Endothelial cell of umbilical vein (primary cell): ENCODE results near the gene C12orf60. TPM values are rescaled to one million over a fixed set of nuclear protein-coding genes. Genes with fewer than 3 reads are reported as not detected.
"Not testable (repeated sequence)": the region's sequence is repeated elsewhere in the genome, so short reads cannot be mapped to it uniquely, and the experiment has no call there.

Experiments
- BruUV-seq: library from RNA; stranded (reverse); fragments of 400-500 nt; replicated peaks from 2 replicates; lab custom pipeline; 2021; lab: Mats Ljungman, UMichigan
- CTCF ChIA-PET: fragments of 300-600, 350-600 bp; sonication (Branson Sonifier 250); formaldehyde crosslinking; loops from one replicate; lab custom pipeline; 2021; ENCODE audit warnings: antibody characterized with exemption, inconsistent platforms; lab: Charles Lee
- POLR2A ChIA-PET: fragments of 300-600, 350-600 bp; sonication (Branson Sonifier 250); formaldehyde crosslinking; loops from one replicate; lab custom pipeline; 2021; ENCODE audit warnings: antibody characterized with exemption, inconsistent platforms; lab: Charles Lee
- DNase-seq: peaks from one replicate; pipeline ENCODE4 v3.0.0-alpha.2; 2011; ENCODE audit warnings: low read depth, low spot score
- FAIRE-seq: peaks from 2 replicates; lab custom pipeline; 2011; peaks lifted over from hg19 to GRCh38; lab: Jason Lieb, UNC
- H2AFZ ChIP-seq: 2 replicates; pipeline ENCODE4 v1.6.0; 2012; ENCODE audit warnings: low read depth, low read length, control low read depth, inconsistent platforms
- H3K27ac ChIP-seq: 2 replicates; pipeline ENCODE4 v1.5.1; 2011; ENCODE audit warnings: low read depth, mild to moderate bottlenecking, control low read depth, low read length, moderate library complexity; ENCODE audit not compliant: insufficient read depth
- H3K27me3 ChIP-seq, 2 experiments: 2 replicates each; pipeline versions ENCODE4 v1.6.0 to v1.6.1; 2011; ENCODE audit warnings: low read length in 2 of 2, mixed read lengths in 1 of 2; ENCODE audit not compliant: control insufficient read depth in 2 of 2, insufficient read depth in 2 of 2
- H3K36me3 ChIP-seq, 2 experiments: 2 replicates in 1 of 2; 3 replicates in 1 of 2; pipeline ENCODE4 v1.5.1; 2011; ENCODE audit warnings: low read length in 2 of 2, mild to moderate bottlenecking in 1 of 2, moderate library complexity in 1 of 2; ENCODE audit not compliant: control insufficient read depth in 2 of 2, insufficient read depth in 2 of 2; ENCODE audit errors: extremely low read depth in 1 of 2
- H3K4me1 ChIP-seq: 3 replicates; pipeline ENCODE4 v1.5.1; 2011; ENCODE audit warnings: mild to moderate bottlenecking, low read length; ENCODE audit not compliant: control insufficient read depth, insufficient read depth; ENCODE audit errors: extremely low read depth
- H3K4me2 ChIP-seq: 2 replicates; pipeline ENCODE4 v1.6.1; 2011; ENCODE audit warnings: low read length, control low read depth, mixed read lengths; ENCODE audit not compliant: insufficient read depth
- H3K4me3 ChIP-seq, 3 experiments: fragments of 200-600 bp in 1 of 3; sonication (generic), shearing (Covaris generic) in 1 of 3; replicated peaks in 1 of 3; 2 replicates each; pipeline ENCODE4 v1.5.1; 2011 to 2016; ENCODE audit warnings: control low read depth in 3 of 3, low read length in 3 of 3, mild to moderate bottlenecking in 2 of 3, inconsistent platforms in 1 of 3, low read depth in 1 of 3, moderate library complexity in 1 of 3; ENCODE audit not compliant: insufficient read depth in 1 of 3
- H3K79me2 ChIP-seq: 2 replicates; pipeline ENCODE4 v1.6.0; 2012; ENCODE audit warnings: low read length, inconsistent platforms; ENCODE audit not compliant: control insufficient read depth, insufficient read depth
- H3K9ac ChIP-seq: replicated peaks from 2 replicates; pipeline ENCODE3; 2011; ENCODE audit warnings: low read length, control low read depth; ENCODE audit not compliant: insufficient read depth; ENCODE audit errors: extremely low read depth
- H3K9me1 ChIP-seq: replicated peaks from 3 replicates; pipeline ENCODE4 v1.6.0; 2011; ENCODE audit warnings: mild to moderate bottlenecking, low read length; ENCODE audit not compliant: control insufficient read depth, insufficient read depth; ENCODE audit errors: extremely low read depth
- H3K9me3 ChIP-seq: replicated peaks from 2 replicates; pipeline ENCODE4 v1.5.1; 2012; ENCODE audit warnings: low read length, inconsistent platforms; ENCODE audit not compliant: control insufficient read depth, insufficient read depth
- H4K20me1 ChIP-seq: replicated peaks from 2 replicates; pipeline ENCODE3; 2011; ENCODE audit warnings: mild to moderate bottlenecking, low read length; ENCODE audit not compliant: control insufficient read depth, insufficient read depth; ENCODE audit errors: extremely low read depth
- CTCF ChIP-seq, 2 donors: IDR thresholded peaks; 1 replicate in 1 of 2; 2 replicates in 1 of 2; pipeline ENCODE4 v1.5.1; 2011; ENCODE audit warnings: low read length in 2 of 2, mild to moderate bottlenecking in 2 of 2, moderate library complexity in 2 of 2, control low read depth in 1 of 2, inconsistent platforms in 1 of 2, low read depth in 1 of 2; ENCODE audit not compliant: insufficient read depth in 1 of 2; ENCODE audit errors: extremely low read depth in 1 of 2
- JUN ChIP-seq: IDR thresholded peaks from 2 replicates; pipeline ENCODE4 v1.6.1; 2011; ENCODE audit warnings: borderline replicate concordance, low read depth; ENCODE audit not compliant: insufficient read length, insufficient read depth
- dilution Hi-C: fragments of 300-500 bp; cut with MboI; formaldehyde crosslinking; loops from one replicate; pipeline ENCODE4 v1.15.0; 2019; ENCODE audit warnings: low sequenced_read_pairs; ENCODE audit not compliant: extremely low pct_ligation_motif_present
- intact Hi-C: fragments of 100-400 bp; cut with micrococcal nuclease; formaldehyde crosslinking; loops from one replicate; pipeline ENCODE4 v1.10.0; 2022
- polyA plus RNA-seq, 4 experiments: library from polyadenylated mRNA; depleted of rRNA in 3 of 4; stranded (reverse) in 3 of 4; unstranded in 1 of 4; fragments of >200 nt; gene quantifications; 2 replicates each; pipeline versions ENCODE4 v1.2.1 to v1.2.3, GENCODE V29; 2011 to 2012; ENCODE audit warnings: missing spikeins in 1 of 4
- total RNA-seq: library from RNA; stranded (reverse); gene quantifications from 2 replicates; pipeline ENCODE4 v1.2.3, GENCODE V29; 2021

The C12orf60 gene
- total and polyA plus RNA-seq, 2 donors (not counting 3 experiments of a cell fraction or from before 2014, with no cell fraction given), result 0.52 to 1.3 TPM

- Histone ChIP-seq H4K20me1 (no peaks in the 10 kb centered on the region), H3K27me3 (peaks cover 0 to 2% of the 10 kb centered on the region in 2 experiments), H3K36me3 (no peaks in the 10 kb centered on the region), H3K27ac (no peak overlapping the region), H3K9me1 (no peaks in the 10 kb centered on the region), H3K4me2 (no peak overlapping the region), H3K79me2 (no peaks in the 10 kb centered on the region), H2AFZ (no peak overlapping the region), H3K4me3 (no peak overlapping the region), H3K9me3 (no peaks in the 10 kb centered on the region), H3K9ac (no peak overlapping the region), H3K4me1 (no peaks in the 10 kb centered on the region)
- intact Hi-C loops (loop anchor here (10.0 kb wide), 1 partner anchor 508 kb away; no protein-coding TSS in a partner anchor), dilution Hi-C loops (no loop called here)
- ChIA-PET CTCF (interaction anchor here (0.6 to 1.5 kb wide), 16 partner anchors 13 to 471 kb away, joined by 3 to 15 read pairs (median 4); partner anchors contain the start of gene RERG), POLR2A (interaction anchor here (0.5 kb wide), 1 partner anchor 11 kb away, joined by 3 read pairs; no protein-coding TSS in a partner anchor)
- no TSS peak for BruUV-seq
- FAIRE-seq (no peak), DNase-seq (no peak)
- TF ChIP-seq CTCF (IDR thresholded peaks at IDR 0.05; ENCODE audit: extremely low read depth in 1 of 2, insufficient read depth in 1 of 2, low read depth in 1 of 2, low read length in 2 of 2) (peak; percentile 39 to 40), JUN (no peak)
Measured at GRCh38 chr12:14756334-14757143, 46.9 kb upstream of the C12orf60 start.

- H3K36me3 ChIP-seq, dilution Hi-C loops, FAIRE-seq, POLR2A ChIA-PET, H3K4me1 ChIP-seq, BruUV-seq, H2AFZ ChIP-seq, H3K27me3 ChIP-seq, H3K9me3 ChIP-seq, H4K20me1 ChIP-seq, H3K9me1 ChIP-seq, H3K4me3 ChIP-seq, H3K9ac ChIP-seq, CTCF ChIA-PET, DNase-seq, H3K27ac ChIP-seq, H3K79me2 ChIP-seq, H3K4me2 ChIP-seq: not testable (repeated sequence)
- intact Hi-C loops, result loop anchor here (10.0 kb wide), 1 partner anchor 505 kb away; no protein-coding TSS in a partner anchor
Measured at GRCh38 chr12:14759711-14760280, 43.7 kb upstream of the C12orf60 start.
